Activated CD4-positive, CD25-positive, alpha-beta regulatory T cell treated with anti-CD3 and anti-CD28 coated beads, Interleukin-2, amount 50 U/mL, for 24 hours (primary cell): ENCODE results near the gene IGF1R.
A peak's percentile ranks its signal among the peaks of the same experiment; 100 is the strongest.

Source experiments
- ATAC-seq, 2 donors: fragments of 150-1000 bp; cut with Tn5 transposase; one replicate each; pipeline ENCODE4 v1.10.0; 2021; ENCODE audit warnings: mild to moderate bottlenecking in 1 of 2, moderate library complexity in 1 of 2

IGF1R gene

GRCh38 chr15:98753726-98754656, 105.7 kb downstream of the IGF1R start:
- no peak for ATAC-seq

DNA sequence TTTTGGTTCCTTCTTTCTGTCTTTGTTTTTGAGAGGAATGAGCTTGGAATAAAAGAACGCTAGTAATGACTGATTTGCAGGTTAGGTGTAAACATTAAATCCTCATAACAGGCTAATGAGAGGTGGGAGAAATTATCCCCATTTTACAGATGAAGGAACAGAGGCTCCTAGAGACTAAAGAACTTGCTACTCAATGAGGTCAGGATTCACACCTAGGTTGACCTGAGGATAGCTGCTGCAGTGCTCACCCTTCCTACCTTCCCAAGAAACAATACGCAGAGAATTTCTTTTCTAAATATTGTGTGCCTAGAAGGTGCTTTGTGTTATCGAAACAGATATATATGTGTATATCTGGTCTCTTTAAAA, 106.3 kb downstream of the IGF1R start:
- no peak for ATAC-seq

GRCh38 chr15:98755138-98755537, 106.8 kb downstream of the IGF1R start:
- no peak for ATAC-seq

- ATAC-seq = no peak
Observed at GRCh38 chr15:98755781-98756180, 107.4 kb downstream of the IGF1R start.

DNA sequence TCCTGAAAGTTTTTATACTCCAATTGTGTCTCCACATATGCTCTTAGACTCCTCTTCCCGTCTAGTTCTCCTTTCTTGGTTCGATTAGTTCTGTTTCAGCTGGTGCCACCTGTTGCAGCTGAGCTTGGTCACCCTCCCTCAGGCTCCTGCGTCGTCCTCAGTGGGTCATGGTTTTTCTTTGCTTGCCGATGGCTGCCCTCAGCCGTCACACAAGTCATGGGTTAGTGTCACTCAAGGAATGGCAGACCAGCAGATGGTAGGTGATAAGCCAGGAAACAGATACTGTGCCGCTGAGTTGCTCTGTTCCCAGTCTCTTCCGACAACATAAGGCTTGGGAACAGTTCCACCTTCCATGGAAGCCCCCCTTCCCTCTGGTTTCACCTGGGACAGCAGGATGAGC, 109.9 kb downstream of the IGF1R start:
- no peak for ATAC-seq

DNA sequence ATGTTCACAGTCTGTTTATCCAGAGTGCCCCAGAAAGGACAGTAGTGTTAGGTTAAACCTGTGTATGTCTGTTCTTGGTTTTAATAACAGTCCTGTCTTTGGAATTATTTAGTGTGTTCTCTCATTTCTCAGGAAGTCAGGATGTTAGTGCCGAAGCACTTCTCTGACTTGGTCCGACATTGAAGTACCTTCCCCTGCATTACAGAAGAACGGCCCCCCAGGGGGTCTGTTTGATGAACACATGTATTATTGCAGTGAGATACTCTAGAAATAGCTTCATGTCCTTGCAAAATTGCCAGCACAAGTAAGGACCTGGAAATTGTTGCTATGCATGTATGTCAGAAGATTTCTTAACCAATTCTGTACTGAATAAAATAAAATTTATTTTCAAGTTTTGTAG, 110.9 kb downstream of the IGF1R start:
- no peak for ATAC-seq

DNA sequence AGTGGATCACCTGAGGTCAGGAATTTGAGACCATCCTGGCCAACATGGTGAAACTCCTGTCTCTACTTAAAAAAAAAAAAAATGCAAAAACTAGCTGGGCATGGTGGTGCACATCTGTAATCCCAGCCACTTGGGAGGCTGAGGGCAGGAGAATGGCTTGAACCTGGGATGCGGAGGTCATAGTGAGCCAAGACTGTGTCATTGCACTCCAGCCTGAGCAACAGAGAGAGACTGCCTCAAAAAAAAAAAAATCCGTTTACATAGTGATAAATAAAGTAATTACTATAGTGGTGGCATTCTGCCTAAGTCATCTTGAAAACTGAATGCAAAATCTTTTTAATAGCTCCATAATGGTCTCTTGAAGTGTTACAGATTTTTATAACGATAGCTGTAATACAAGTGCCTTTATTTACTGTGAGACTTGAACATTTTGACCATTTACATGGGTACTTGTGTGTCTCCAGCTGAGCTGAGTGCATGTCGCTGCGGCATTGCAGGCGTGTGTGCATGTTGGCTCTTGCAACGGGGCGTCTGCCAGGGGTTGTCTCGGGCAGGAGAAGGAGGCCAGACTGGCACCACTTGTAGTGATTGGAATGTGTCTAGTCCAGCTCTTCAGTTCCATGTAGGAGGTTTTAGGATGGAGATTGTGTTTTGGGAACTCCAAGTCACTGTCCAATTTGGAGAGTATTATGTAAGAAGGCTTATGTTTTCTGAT, 111.9 kb downstream of the IGF1R start:
- no peak for ATAC-seq

- no peak for ATAC-seq
Observed at GRCh38 chr15:98760975-98761374, 112.6 kb downstream of the IGF1R start.

GRCh38 chr15:98763179-98763578, 114.8 kb downstream of the IGF1R start:
- ATAC-seq = no peak

- ATAC-seq = no peak
Observed at GRCh38 chr15:98764291-98764690, 116.0 kb downstream of the IGF1R start.

GRCh38 chr15:98765610-98766009, 117.3 kb downstream of the IGF1R start:
- no peak for ATAC-seq

DNA sequence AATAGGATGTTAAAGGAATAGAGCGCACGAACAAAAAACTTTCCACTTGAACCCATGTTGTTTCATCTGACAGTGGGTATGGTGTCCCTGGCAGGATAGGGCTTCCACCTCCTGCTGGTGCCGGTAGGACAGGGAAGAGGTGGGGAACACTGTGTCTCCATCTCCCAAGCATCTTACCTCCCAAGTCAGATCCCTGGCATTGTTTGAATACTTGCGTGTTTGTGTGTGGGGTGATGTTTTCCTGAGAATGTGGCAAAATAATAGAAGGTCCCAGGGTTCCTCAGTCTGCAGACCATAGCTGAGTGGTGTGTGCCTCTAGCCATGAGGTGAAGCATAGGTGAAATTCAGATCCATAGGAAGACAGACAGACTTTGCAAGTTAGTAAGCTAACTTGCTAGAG, 119.4 kb downstream of the IGF1R start:
- ATAC-seq = no peak

DNA sequence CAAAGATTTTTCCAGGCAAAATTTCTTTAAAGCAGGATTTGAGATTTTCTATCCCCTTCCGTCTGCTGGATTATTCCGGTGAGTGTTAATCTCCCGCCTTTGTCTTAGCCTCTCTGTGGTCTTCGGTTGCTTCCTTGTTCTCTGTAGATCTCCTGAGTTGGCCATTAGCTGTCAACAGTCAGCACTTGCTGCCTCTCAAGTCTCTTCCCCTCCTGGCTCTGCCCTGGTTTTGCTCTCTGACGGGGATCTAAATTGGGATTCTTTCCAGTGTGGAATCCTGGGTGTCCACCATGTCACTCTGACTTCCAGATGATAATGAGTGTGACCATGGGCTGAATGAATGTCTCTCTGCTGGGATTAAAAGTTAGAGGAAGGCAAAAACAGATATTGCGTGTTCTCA, 121.5 kb downstream of the IGF1R start:
- ATAC-seq = no peak

GRCh38 chr15:98770984-98771383, 122.6 kb downstream of the IGF1R start:
- no peak for ATAC-seq

DNA sequence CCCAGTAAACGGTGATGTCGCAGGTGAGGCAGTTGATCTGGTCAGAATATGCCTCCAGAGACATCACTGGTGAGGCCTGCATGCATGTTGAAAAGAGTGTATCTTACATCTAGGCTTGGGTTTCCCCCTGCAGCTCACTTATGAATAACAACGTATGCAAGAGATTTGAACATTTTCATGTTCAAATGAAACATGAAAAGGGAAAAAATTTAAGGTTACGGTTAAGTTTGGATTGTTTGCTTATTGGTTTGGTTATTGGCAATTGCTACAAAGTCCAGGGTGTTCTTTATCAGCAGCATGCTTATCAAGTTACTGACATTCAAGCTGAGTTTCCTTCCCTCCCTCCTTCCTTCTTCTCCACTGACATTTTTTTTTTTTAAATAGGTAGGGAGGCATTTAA, 123.2 kb downstream of the IGF1R start:
- peak; percentile 26 to 41 for ATAC-seq

DNA sequence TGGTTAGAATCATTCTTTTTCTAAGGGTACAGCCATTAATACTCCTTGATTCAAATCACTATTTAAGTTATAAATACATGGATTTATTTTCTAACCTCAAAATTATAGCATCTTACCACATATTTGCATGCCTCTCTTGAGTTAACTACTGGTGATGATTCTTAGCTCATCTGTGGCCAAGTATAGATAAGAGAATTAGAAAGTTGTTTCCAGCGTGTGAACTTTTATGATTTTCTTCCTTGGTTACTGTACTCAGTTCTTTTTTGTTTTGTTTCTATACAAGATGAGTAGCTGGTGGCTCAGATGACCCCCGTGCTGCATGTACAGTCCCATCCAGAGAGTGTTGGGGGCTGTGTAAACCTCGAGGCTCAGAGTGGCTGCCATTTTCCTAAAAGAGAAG, 124.6 kb downstream of the IGF1R start:
- peak; percentile 15 to 62 for ATAC-seq

DNA sequence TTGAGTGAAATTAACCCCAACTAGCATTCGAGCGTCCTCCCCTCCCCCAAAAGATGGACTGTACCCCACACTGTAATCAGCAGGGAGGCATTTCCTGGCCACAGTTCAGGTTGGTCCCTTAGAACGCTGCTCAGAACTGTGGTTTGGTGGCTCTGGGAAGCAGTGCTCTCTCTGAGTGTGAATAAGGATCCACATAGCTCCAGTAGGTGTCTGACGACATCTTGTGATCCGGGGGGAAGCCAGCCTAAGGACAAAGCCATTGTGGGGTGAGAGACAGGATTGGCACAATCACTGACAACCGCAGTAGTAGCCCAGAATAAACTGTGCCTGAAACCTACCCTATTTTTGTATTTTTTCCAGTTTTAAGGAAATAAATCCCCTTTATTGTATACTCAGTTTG, 125.3 kb downstream of the IGF1R start:
- ATAC-seq = no peak

- no peak for ATAC-seq
Observed at GRCh38 chr15:98774756-98775497, 126.6 kb downstream of the IGF1R start.

- no peak for ATAC-seq
Observed at GRCh38 chr15:98775498-98776230, 127.3 kb downstream of the IGF1R start.

DNA sequence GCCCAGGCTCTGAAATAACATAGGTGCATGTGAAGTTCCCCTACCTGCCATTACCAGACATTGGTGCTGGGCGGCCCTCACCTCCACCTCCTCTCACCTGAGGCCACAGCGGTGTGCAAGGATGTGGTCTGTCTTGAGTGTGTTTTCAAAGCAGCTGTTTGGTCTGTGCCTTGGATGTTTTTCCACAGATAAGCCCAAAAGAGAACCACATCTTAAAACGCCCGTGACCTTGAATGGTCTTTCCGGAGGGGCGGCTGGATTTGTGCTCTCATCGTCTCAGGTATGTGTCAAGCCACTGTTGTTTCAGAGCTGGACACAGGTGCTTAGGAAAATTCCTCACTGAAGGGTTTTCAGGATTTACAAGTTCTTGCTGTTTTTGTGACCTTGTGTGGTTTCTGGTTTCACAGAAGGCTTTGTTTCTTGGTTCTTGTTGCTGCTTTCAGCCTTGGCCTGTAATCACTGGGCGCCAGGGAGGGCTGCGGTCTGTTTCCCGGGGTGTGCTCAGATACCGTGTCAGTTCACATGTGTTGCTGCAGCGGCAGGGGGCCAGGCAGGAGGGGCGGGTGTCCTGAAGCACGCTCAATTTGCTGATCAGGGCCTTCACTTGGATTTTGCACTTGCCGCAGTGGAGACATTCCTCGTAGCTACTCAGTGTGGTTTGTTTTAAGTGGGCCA, 128.4 kb downstream of the IGF1R start:
- ATAC-seq = no peak

- no peak for ATAC-seq
Observed at GRCh38 chr15:98777426-98777825, 129.1 kb downstream of the IGF1R start.
